ENCODE data around the gene KIF18B.

GRCh38 chr17:44982113-44982702 is 34.6 kb upstream of the KIF18B start:
- no peak for TF ChIP-seq PKNOX1 (IDR thresholded peaks at IDR 0.05)
- TF ChIP-seq FOXK2 (IDR thresholded peaks at IDR 0.05): no peak
- no peak for TF ChIP-seq HDGF (IDR thresholded peaks at IDR 0.05; ENCODE audit: borderline replicate concordance)
